CD4-positive, alpha-beta T cell treated with Interleukin-21 for 1 hour (primary cell): ENCODE results near the gene LEMD3.
"Not testable (repeated sequence)": the region's sequence is repeated elsewhere in the genome, so short reads cannot be mapped to it uniquely, and the experiment has no call there.

Experiments
- DNase-seq: peaks from one replicate; pipeline ENCODE4 v3.0.0-alpha.2; 2020

The LEMD3 gene

GRCh38 chr12:65280306-65280705 is 110.9 kb downstream of the LEMD3 start:
- no peak for DNase-seq

- DNase-seq = no peak
Measured at GRCh38 chr12:65282840-65283239, 113.5 kb downstream of the LEMD3 start.

- not testable (repeated sequence) for DNase-seq
Measured at GRCh38 chr12:65285532-65285931, 116.1 kb downstream of the LEMD3 start.

- DNase-seq = no peak
Measured at GRCh38 chr12:65287426-65287825, 118.0 kb downstream of the LEMD3 start.

GRCh38 chr12:65292241-65292640 is 122.9 kb downstream of the LEMD3 start:
- no peak for DNase-seq

GRCh38 chr12:65293735-65294134 is 124.4 kb downstream of the LEMD3 start:
- no peak for DNase-seq

- DNase-seq = no peak
Measured at GRCh38 chr12:65294641-65295262, 125.4 kb downstream of the LEMD3 start.

- no peak for DNase-seq
Measured at GRCh38 chr12:65296508-65297265, 127.3 kb downstream of the LEMD3 start.
